Karpas-422 (cell line): ENCODE data around the gene LYST. TPM values are rescaled to one million over a fixed set of nuclear protein-coding genes. Genes with fewer than 3 reads are reported as not detected.

Experiments used
- DNase-seq: peaks from one replicate; pipeline ENCODE4 v3.0.0-alpha.2; 2015
- H2AFZ ChIP-seq: fragments of 200-600 bp; sonication (generic); 2 replicates; pipeline ENCODE4 v1.6.1; 2014; ENCODE audit warnings: antibody characterized with exemption, low read length, mixed read lengths
- H3K27ac ChIP-seq: fragments of 200-600 bp; sonication (generic); 2 replicates; pipeline ENCODE4 v1.5.1; 2014; ENCODE audit warnings: mild to moderate bottlenecking, low read length, moderate library complexity
- H3K27me3 ChIP-seq: fragments of 200-600 bp; sonication (generic); 2 replicates; pipeline ENCODE4 v1.6.1; 2014; ENCODE audit warnings: low read length, mixed read lengths
- H3K36me3 ChIP-seq: fragments of 200-600 bp; sonication (generic); 2 replicates; pipeline ENCODE4 v1.6.1; 2014; ENCODE audit warnings: low read length, mixed read lengths; ENCODE audit not compliant: insufficient read depth
- H3K4me1 ChIP-seq: fragments of 200-600 bp; sonication (generic); 2 replicates; pipeline ENCODE4 v1.6.1; 2014; ENCODE audit warnings: mild to moderate bottlenecking, low read length, mixed read lengths
- H3K4me2 ChIP-seq: fragments of 200-600 bp; sonication (generic); 2 replicates; pipeline ENCODE4 v1.6.1; 2014; ENCODE audit warnings: low read length, low read depth, mild to moderate bottlenecking; ENCODE audit not compliant: poor library complexity, severe bottlenecking
- H3K4me3 ChIP-seq: fragments of 200-600 bp; sonication (generic); 2 replicates; pipeline ENCODE4 v1.5.1; 2014; ENCODE audit warnings: mild to moderate bottlenecking, antibody characterized with exemption, low read length, mixed read lengths
- H3K79me2 ChIP-seq: fragments of 200-600 bp; sonication (generic); 2 replicates; pipeline ENCODE4 v1.6.1; 2014; ENCODE audit warnings: mild to moderate bottlenecking, low read length, mixed read lengths
- H3K9ac ChIP-seq: fragments of 200-600 bp; sonication (generic); 2 replicates; pipeline ENCODE4 v1.6.0; 2014; ENCODE audit warnings: low read length
- H3K9me2 ChIP-seq: fragments of 200-600 bp; sonication (generic), shearing (Covaris generic); replicated peaks from 2 replicates; pipeline ENCODE4 v1.6.0; 2014; ENCODE audit warnings: mild to moderate bottlenecking, low read length, moderate library complexity; ENCODE audit not compliant: insufficient read depth
- H3K9me3 ChIP-seq: fragments of 300-700, 200-600 bp; sonication (generic); 2 replicates; pipeline ENCODE4 v1.6.1; 2014; ENCODE audit warnings: low read length, mixed read lengths
- H4K20me1 ChIP-seq: fragments of 200-600 bp; sonication (generic); 2 replicates; pipeline ENCODE4 v1.6.1; 2014; ENCODE audit warnings: mild to moderate bottlenecking, antibody characterized with exemption, low read length, low read depth; ENCODE audit not compliant: insufficient read depth
- total RNA-seq: library from RNA; depleted of rRNA; stranded (reverse); fragments of >200 nt; shearing (Covaris generic); gene quantifications from 2 replicates; pipeline ENCODE4 v1.2.3, GENCODE V29; 2014; ENCODE audit warnings: low replicate concordance

LYST gene
- total RNA-seq, 1 experiment from 2014 or later: 7.8 TPM

DNA sequence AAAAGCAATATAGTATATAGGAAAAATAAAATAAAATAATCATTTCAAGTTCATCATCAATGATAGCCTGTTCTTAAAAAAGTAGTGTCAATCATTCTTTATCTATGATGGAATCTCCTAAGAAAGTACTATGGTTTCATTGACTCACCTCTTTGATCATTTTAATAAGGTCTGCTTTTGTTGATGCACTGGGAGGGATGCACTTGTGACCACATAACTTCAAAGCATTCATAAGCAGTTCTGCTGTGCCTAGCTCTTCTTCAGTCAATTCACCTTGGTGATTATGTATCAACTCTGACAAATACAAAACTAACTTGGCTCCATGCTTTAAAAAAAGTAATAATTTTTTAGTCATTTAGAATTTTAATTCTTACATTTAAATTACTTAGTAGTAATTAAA, 132.4 kb downstream of the LYST start:
- no peaks in the 10 kb centered on the region for H3K79me2 ChIP-seq
- no peak for DNase-seq
- no peak overlapping the region for H2AFZ ChIP-seq
- H3K27ac ChIP-seq: no peak overlapping the region
- H3K36me3 ChIP-seq: no peaks in the 10 kb centered on the region
- H3K4me1 ChIP-seq: no peaks in the 10 kb centered on the region
- no peak overlapping the region for H3K4me2 ChIP-seq
- H3K9ac ChIP-seq: no peak overlapping the region
- no peaks in the 10 kb centered on the region for H3K9me2 ChIP-seq
- H3K9me3 ChIP-seq: no peaks in the 10 kb centered on the region
- no peaks in the 10 kb centered on the region for H3K27me3 ChIP-seq
- H3K4me3 ChIP-seq: no peak overlapping the region
- H4K20me1 ChIP-seq: no peaks in the 10 kb centered on the region

DNA sequence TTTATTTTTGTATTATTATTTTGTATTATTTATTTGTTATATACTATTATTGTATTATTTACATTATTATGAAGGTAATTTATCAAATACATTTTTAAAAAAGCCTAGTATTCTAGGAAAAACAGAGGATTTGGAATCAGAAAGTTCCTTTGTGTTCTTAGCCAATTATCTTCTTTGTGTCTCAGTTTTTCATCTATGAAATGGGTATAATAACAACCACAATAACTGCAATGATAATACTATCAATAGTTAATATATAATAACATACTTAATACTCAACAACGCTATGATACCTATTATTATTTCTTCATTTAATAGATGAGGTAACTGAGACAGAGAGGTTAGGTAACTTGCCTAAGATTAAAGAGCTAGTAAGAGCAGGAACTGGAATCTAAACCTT, 136.7 kb downstream of the LYST start:
- no peaks in the 10 kb centered on the region for H3K4me1 ChIP-seq
- no peaks in the 10 kb centered on the region for H3K9me2 ChIP-seq
- no peak for DNase-seq
- H3K4me2 ChIP-seq: no peak overlapping the region
- H3K9me3 ChIP-seq: no peaks in the 10 kb centered on the region
- no peak overlapping the region for H3K4me3 ChIP-seq
- H3K27ac ChIP-seq: no peak overlapping the region
- H4K20me1 ChIP-seq: no peaks in the 10 kb centered on the region
- H3K9ac ChIP-seq: no peak overlapping the region
- H3K27me3 ChIP-seq: no peaks in the 10 kb centered on the region
- no peaks in the 10 kb centered on the region for H3K79me2 ChIP-seq
- H2AFZ ChIP-seq: no peak overlapping the region
- H3K36me3 ChIP-seq: no peaks in the 10 kb centered on the region

DNA sequence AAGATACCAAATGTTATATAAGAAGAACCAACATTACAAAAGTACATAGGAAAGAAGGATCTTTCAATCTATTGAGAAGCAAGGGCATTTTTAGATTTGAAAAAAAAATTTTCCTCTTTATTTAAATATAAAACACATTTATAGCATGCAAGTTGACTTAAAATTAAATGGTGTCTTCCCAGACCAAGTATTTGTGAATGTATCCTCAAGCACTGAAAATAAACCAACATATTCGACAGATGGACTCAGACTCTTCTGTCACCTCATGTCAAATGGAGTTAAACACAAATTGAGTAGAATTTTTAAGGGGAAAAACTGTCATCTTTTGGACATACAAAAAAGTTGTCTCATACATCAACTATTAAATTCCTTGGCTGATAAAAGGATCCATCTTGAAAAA, 140.1 kb downstream of the LYST start:
- Histone ChIP-seq H4K20me1 (no peaks in the 10 kb centered on the region), H3K27me3 (no peaks in the 10 kb centered on the region), H3K9me2 (no peaks in the 10 kb centered on the region), H3K4me1 (no peaks in the 10 kb centered on the region), H3K4me2 (no peak overlapping the region), H3K36me3 (no peaks in the 10 kb centered on the region), H2AFZ (no peak overlapping the region), H3K4me3 (no peak overlapping the region), H3K79me2 (no peaks in the 10 kb centered on the region), H3K9ac (no peak overlapping the region), H3K9me3 (no peaks in the 10 kb centered on the region), H3K27ac (no peak overlapping the region)
- DNase-seq: no peak

DNA sequence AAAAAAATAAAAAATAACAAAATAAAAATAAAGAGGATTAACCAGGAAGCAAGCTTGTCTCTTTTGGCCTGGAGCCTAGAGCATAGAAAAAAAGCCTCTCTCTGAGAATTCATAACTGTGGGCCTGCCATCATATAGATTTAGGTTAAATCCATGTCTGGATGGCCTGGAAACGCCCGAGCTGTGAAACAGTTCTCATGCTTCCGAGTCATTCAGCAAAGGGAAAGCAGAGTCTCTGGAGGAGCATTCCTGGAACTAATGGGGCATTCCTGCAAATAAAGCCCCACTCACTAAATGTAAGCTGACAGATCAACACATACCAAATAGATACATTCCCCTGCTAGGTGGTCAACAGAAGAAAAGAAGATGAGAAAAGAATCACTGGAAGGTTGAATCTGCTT, 141.3 kb downstream of the LYST start:
- Histone ChIP-seq H3K27me3 (no peaks in the 10 kb centered on the region), H2AFZ (no peak overlapping the region), H3K9me2 (no peaks in the 10 kb centered on the region), H3K4me1 (no peaks in the 10 kb centered on the region), H3K79me2 (no peaks in the 10 kb centered on the region), H3K4me2 (no peak overlapping the region), H3K36me3 (no peaks in the 10 kb centered on the region), H3K27ac (no peak overlapping the region), H4K20me1 (no peaks in the 10 kb centered on the region), H3K9ac (no peak overlapping the region), H3K9me3 (no peaks in the 10 kb centered on the region), H3K4me3 (no peak overlapping the region)
- DNase-seq: no peak

DNA sequence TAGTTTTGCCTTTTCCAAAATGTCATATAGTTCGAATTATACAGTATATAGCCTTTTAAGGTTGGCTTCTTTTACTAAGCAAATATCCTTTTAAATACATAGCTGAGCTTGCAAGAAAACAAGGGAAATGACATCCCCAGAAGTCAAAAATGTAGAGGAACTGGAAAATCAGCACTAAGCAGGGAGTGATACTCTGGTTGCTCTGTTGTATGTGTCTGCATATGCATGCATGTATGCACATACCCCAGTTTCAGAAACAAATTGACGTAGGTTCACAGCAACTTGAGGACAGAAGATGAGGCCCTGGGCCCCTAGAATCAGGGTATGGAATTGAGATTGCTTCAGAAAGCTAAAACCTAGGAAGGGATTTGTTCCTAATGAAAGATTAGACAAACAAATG, 142.0 kb downstream of the LYST start:
- no peak for DNase-seq
- Histone ChIP-seq H3K36me3 (no peaks in the 10 kb centered on the region), H3K4me1 (no peaks in the 10 kb centered on the region), H3K9me2 (no peaks in the 10 kb centered on the region), H2AFZ (no peak overlapping the region), H3K4me2 (no peak overlapping the region), H3K27me3 (no peaks in the 10 kb centered on the region), H3K27ac (no peak overlapping the region), H3K4me3 (no peak overlapping the region), H3K9me3 (no peaks in the 10 kb centered on the region), H3K79me2 (no peaks in the 10 kb centered on the region), H3K9ac (no peak overlapping the region), H4K20me1 (no peaks in the 10 kb centered on the region)

DNA sequence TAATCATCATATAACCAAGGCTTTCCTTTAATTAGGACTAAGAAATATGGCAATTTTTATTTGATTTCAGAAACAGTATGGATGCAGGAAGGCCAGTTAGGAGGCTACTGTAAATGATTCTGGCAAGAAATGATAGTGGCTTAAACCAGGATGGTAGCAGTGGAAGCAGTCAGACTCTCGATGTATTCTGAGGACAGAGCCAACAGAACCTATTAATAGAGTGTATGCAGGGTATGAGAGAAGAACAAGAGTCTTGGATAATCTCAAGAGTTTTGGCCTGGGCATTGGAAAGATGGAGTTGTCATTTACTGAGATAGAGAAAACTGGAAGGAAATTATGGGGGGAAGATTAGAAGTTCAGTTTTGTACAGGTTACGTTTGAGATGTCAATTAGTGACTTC, 143.8 kb downstream of the LYST start:
- no peaks in the 10 kb centered on the region for H3K27me3 ChIP-seq
- H3K79me2 ChIP-seq: no peaks in the 10 kb centered on the region
- no peaks in the 10 kb centered on the region for H3K36me3 ChIP-seq
- H2AFZ ChIP-seq: no peak overlapping the region
- no peak overlapping the region for H3K4me2 ChIP-seq
- H4K20me1 ChIP-seq: no peaks in the 10 kb centered on the region
- H3K9me2 ChIP-seq: no peaks in the 10 kb centered on the region
- no peak overlapping the region for H3K9ac ChIP-seq
- no peak overlapping the region for H3K4me3 ChIP-seq
- H3K27ac ChIP-seq: no peak overlapping the region
- DNase-seq: no peak
- H3K9me3 ChIP-seq: no peaks in the 10 kb centered on the region
- H3K4me1 ChIP-seq: no peaks in the 10 kb centered on the region

DNA sequence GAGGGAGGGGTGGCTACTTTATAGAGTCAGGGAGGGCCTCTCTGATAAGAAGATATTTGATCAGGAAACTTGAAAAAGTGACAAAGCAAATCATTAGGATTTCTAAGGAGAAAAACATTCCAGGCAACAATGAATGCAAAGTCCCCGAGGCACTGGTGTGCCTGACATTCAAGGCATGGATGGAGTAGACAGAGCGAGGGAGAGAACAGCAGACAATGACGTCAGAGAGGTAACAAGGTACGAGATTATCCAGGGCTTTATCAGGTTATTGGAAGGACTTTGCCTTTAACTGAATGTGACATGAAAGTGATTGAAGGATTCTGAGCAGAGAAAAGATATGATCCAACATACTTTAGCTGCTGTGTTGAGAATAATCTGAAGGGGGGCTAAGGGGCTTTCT, 144.7 kb downstream of the LYST start:
- no peaks in the 10 kb centered on the region for H3K9me2 ChIP-seq
- H3K4me3 ChIP-seq: no peak overlapping the region
- H3K27me3 ChIP-seq: no peaks in the 10 kb centered on the region
- no peaks in the 10 kb centered on the region for H3K9me3 ChIP-seq
- no peaks in the 10 kb centered on the region for H4K20me1 ChIP-seq
- H3K27ac ChIP-seq: no peak overlapping the region
- H3K79me2 ChIP-seq: no peaks in the 10 kb centered on the region
- H3K36me3 ChIP-seq: no peaks in the 10 kb centered on the region
- no peaks in the 10 kb centered on the region for H3K4me1 ChIP-seq
- H3K9ac ChIP-seq: no peak overlapping the region
- H3K4me2 ChIP-seq: no peak overlapping the region
- no peak overlapping the region for H2AFZ ChIP-seq
- DNase-seq: no peak

DNA sequence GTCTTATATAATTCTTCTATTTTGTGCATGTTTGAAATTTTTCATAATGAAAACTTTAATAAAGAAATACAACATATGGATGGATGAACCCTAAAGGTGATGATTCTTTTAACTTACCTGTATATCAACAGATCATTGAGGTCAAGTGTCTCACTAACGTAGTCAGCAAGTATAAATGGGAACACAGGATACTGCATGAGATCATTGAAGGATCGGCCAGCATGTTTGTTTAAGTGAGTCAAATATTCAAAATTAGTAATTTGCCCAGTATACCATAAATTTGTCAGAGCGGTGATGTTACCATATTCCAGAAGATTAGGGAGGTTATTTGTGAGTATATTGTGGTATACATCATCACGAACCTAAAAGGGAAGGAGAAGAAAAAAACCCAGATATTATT, 146.2 kb downstream of the LYST start:
- DNase-seq: no peak
- Histone ChIP-seq H3K27ac (no peak overlapping the region), H3K9me3 (no peaks in the 10 kb centered on the region), H3K4me3 (no peak overlapping the region), H3K9ac (no peak overlapping the region), H3K79me2 (no peaks in the 10 kb centered on the region), H3K27me3 (no peaks in the 10 kb centered on the region), H4K20me1 (no peaks in the 10 kb centered on the region), H3K4me2 (no peak overlapping the region), H3K36me3 (no peaks in the 10 kb centered on the region), H2AFZ (no peak overlapping the region), H3K9me2 (no peaks in the 10 kb centered on the region), H3K4me1 (no peaks in the 10 kb centered on the region)
